ENCODE measurements around the gene LIG3. TPM values are rescaled to one million over a fixed set of nuclear protein-coding genes. Genes with fewer than 3 reads are reported as not detected.
A peak's percentile ranks its signal among the peaks of the same experiment; 100 is the strongest.

The LIG3 gene
- total and polyA plus RNA-seq, 4 donors: 3.1 to 21.2 (median 7.6) TPM

DNA sequence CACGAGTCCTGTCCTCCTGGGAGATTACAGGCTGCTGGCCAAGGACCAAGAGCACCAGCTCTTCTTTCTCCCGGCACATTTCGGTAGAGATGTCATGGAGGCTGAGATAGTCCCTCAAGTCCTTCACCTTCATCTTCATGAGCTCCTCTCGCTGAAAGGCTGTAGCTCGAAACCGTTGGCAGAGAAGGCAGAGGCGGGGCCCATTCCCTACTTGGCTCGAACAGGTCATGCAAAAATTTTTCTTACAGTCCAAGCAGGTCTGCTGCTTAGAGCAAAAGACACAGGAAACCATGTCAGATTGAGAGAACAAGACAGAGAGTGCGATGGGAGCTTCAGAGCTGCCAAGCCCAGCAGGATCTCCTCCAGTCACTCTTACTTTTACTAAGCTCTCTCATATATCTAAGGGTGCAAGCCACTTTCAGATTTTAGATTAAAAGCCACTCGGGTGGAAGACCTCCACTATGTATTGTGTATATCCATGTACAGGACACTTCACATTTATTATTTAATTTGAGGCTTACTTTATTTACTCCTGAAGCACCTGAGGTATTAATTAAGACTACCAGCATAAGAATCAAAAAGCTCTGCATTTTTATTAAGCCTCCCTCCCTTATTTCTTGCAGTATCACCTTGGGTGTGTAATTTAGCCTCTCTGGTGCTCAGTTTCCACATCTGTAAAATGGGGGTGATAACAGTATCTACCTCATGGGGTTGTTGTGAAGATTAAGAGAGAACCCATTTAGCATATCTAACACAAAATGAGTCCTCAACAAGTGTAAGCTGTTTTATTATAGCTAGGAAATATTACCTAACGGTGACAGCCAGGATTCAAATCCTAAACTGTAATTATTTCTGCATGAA is 41.4 kb downstream of the LIG3 start:
- H3K4me3 ChIP-seq (ENCODE audit: low read depth in 1 of 3, low read length in 3 of 3): no peak overlapping the region
- H3K27ac ChIP-seq (ENCODE audit: low read depth in 1 of 2, low read length in 2 of 2): peak overlapping the region in 1 of 2 donors; percentile 64
- peaks cover 5 to 13% (median 7%) of the 10 kb centered on the region in 4 donors for H3K4me1 ChIP-seq (ENCODE audit: control insufficient read depth in 4 of 4, insufficient read depth in 4 of 4, low read length in 3 of 4)
- DNase-seq (ENCODE audit: low spot score): no peak
- WGBS: 94% methylated on average over 11 of the region's 11 CpGs
- no peak overlapping the region for H3K9ac ChIP-seq (ENCODE audit: low read depth in 1 of 2, low read length in 2 of 2)
- TF ChIP-seq, protein P1, sequence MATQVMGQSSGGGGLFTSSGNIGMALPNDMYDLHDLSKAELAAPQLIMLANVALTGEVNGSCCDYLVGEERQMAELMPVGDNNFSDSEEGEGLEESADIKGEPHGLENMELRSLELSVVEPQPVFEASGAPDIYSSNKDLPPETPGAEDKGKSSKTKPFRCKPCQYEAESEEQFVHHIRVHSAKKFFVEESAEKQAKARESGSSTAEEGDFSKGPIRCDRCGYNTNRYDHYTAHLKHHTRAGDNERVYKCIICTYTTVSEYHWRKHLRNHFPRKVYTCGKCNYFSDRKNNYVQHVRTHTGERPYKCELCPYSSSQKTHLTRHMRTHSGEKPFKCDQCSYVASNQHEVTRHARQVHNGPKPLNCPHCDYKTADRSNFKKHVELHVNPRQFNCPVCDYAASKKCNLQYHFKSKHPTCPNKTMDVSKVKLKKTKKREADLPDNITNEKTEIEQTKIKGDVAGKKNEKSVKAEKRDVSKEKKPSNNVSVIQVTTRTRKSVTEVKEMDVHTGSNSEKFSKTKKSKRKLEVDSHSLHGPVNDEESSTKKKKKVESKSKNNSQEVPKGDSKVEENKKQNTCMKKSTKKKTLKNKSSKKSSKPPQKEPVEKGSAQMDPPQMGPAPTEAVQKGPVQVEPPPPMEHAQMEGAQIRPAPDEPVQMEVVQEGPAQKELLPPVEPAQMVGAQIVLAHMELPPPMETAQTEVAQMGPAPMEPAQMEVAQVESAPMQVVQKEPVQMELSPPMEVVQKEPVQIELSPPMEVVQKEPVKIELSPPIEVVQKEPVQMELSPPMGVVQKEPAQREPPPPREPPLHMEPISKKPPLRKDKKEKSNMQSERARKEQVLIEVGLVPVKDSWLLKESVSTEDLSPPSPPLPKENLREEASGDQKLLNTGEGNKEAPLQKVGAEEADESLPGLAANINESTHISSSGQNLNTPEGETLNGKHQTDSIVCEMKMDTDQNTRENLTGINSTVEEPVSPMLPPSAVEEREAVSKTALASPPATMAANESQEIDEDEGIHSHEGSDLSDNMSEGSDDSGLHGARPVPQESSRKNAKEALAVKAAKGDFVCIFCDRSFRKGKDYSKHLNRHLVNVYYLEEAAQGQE (IDR thresholded peaks at IDR 0.05): no peak
- TF ChIP-seq JUND (IDR thresholded peaks at IDR 0.05): no peak
- no peaks in the 10 kb centered on the region for H3K9me3 ChIP-seq (ENCODE audit: control insufficient read depth in 4 of 4, low read length in 3 of 4)
- no peaks in the 10 kb centered on the region for H3K27me3 ChIP-seq (ENCODE audit: control insufficient read depth in 4 of 4, insufficient read depth in 4 of 4, low read length in 3 of 4)
- H3K36me3 ChIP-seq (ENCODE audit: control insufficient read depth in 4 of 4, insufficient read depth in 3 of 4, low read depth in 1 of 4, low read length in 3 of 4): peaks cover 19 to 49% (median 29%) of the 10 kb centered on the region in 4 donors

DNA sequence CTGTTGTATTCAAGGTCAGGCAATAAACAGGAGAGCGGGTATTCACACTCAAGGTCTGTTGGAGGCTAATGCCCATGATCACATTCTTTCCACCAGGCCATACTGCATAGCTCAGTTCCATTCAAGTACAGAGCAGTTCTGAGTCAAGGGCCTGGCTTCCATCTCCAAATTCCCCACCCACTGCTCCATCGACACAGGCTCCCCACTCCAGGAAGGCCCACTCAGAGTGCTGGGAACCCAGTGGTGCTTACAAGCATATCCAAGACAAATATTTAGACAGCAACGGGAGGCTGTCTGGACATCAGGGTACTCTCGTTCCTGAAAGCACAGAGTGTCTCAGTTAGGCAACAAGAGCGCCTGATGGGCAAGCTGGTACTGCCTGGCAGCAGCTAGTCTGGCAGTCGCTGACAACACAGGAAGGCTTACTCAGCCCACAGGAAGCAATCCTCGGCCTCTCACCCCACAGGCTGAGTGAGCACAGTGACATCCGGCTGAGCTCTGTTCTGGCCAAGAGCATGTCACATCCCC is 42.3 kb downstream of the LIG3 start:
- TF ChIP-seq JUND (IDR thresholded peaks at IDR 0.05): peak; percentile 46 to 64
- no peak for TF ChIP-seq YY1 (IDR thresholded peaks at IDR 0.05)
- TF ChIP-seq, protein P2, sequence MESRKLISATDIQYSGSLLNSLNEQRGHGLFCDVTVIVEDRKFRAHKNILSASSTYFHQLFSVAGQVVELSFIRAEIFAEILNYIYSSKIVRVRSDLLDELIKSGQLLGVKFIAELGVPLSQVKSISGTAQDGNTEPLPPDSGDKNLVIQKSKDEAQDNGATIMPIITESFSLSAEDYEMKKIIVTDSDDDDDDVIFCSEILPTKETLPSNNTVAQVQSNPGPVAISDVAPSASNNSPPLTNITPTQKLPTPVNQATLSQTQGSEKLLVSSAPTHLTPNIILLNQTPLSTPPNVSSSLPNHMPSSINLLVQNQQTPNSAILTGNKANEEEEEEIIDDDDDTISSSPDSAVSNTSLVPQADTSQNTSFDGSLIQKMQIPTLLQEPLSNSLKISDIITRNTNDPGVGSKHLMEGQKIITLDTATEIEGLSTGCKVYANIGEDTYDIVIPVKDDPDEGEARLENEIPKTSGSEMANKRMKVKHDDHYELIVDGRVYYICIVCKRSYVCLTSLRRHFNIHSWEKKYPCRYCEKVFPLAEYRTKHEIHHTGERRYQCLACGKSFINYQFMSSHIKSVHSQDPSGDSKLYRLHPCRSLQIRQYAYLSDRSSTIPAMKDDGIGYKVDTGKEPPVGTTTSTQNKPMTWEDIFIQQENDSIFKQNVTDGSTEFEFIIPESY (IDR thresholded peaks at IDR 0.05): no peak
- peak; percentile 83 for TF ChIP-seq SP1 (IDR thresholded peaks at IDR 0.05)
- TF ChIP-seq EGR1 (IDR thresholded peaks at IDR 0.05; ENCODE audit: low read depth in 2 of 2): no peak
- TF ChIP-seq TAF1 (conservative IDR thresholded peaks at IDR 0.05): no peak
- peak; percentile 60 to 63 for TF ChIP-seq HNF4A (conservative IDR thresholded peaks at IDR 0.05)
- TF ChIP-seq, protein P3, sequence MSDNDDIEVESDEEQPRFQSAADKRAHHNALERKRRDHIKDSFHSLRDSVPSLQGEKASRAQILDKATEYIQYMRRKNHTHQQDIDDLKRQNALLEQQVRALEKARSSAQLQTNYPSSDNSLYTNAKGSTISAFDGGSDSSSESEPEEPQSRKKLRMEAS (IDR thresholded peaks at IDR 0.05): peak; percentile 43
- TF ChIP-seq, protein P4, sequence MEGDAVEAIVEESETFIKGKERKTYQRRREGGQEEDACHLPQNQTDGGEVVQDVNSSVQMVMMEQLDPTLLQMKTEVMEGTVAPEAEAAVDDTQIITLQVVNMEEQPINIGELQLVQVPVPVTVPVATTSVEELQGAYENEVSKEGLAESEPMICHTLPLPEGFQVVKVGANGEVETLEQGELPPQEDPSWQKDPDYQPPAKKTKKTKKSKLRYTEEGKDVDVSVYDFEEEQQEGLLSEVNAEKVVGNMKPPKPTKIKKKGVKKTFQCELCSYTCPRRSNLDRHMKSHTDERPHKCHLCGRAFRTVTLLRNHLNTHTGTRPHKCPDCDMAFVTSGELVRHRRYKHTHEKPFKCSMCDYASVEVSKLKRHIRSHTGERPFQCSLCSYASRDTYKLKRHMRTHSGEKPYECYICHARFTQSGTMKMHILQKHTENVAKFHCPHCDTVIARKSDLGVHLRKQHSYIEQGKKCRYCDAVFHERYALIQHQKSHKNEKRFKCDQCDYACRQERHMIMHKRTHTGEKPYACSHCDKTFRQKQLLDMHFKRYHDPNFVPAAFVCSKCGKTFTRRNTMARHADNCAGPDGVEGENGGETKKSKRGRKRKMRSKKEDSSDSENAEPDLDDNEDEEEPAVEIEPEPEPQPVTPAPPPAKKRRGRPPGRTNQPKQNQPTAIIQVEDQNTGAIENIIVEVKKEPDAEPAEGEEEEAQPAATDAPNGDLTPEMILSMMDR (IDR thresholded peaks at IDR 0.05; ENCODE audit: low read depth, low read length, missing input control): peak; percentile 6
- TF ChIP-seq RAD21 (IDR thresholded peaks at IDR 0.05): peak; percentile 55 to 71
- no peak for TF ChIP-seq HNF4G (IDR thresholded peaks at IDR 0.05)
- peak; percentile 18 for TF ChIP-seq FOXA2 (IDR thresholded peaks at IDR 0.05)
- no peak for TF ChIP-seq FOXA1 (IDR thresholded peaks at IDR 0.05)
- TF ChIP-seq GABPA (IDR thresholded peaks at IDR 0.05 in 1 of 2, conservative IDR thresholded peaks at IDR 0.05 in 1 of 2): peak; percentile 69 to 86
- peak; percentile 86 for TF ChIP-seq NR2F2 (IDR thresholded peaks at IDR 0.05)
- TF ChIP-seq, protein P5, sequence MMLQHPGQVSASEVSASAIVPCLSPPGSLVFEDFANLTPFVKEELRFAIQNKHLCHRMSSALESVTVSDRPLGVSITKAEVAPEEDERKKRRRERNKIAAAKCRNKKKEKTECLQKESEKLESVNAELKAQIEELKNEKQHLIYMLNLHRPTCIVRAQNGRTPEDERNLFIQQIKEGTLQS (IDR thresholded peaks at IDR 0.05): peak; percentile 16
- TF ChIP-seq RXRA (IDR thresholded peaks at IDR 0.05): peak; percentile 58 to 74
- TF ChIP-seq, protein P1 (IDR thresholded peaks at IDR 0.05): no peak
- 20% methylated on average over 8 of the region's 8 CpGs for whole genome bisulfite sequencing
- DNase-seq (ENCODE audit: low spot score): no peak
- H3K27ac ChIP-seq (ENCODE audit: low read depth in 1 of 2, low read length in 2 of 2): peak overlapping the region; percentile 31 to 64
- H3K9ac ChIP-seq (ENCODE audit: low read depth in 1 of 2, low read length in 2 of 2): no peak overlapping the region
- no peaks in the 10 kb centered on the region for H3K9me3 ChIP-seq (ENCODE audit: control insufficient read depth in 4 of 4, low read length in 3 of 4)
- H3K4me1 ChIP-seq (ENCODE audit: control insufficient read depth in 4 of 4, insufficient read depth in 4 of 4, low read length in 3 of 4): peaks cover 5 to 13% (median 7%) of the 10 kb centered on the region in 4 donors
- peaks cover 19 to 42% (median 24%) of the 10 kb centered on the region in 4 donors for H3K36me3 ChIP-seq (ENCODE audit: control insufficient read depth in 4 of 4, insufficient read depth in 3 of 4, low read depth in 1 of 4, low read length in 3 of 4)
- no peak overlapping the region for H3K4me3 ChIP-seq (ENCODE audit: low read depth in 1 of 3, low read length in 3 of 3)
- no peaks in the 10 kb centered on the region for H3K27me3 ChIP-seq (ENCODE audit: control insufficient read depth in 4 of 4, insufficient read depth in 4 of 4, low read length in 3 of 4)
